Measurements from ENCODE around the gene PARN. TPM values are rescaled to one million over a fixed set of nuclear protein-coding genes. Genes with fewer than 3 reads are reported as not detected.
"Not testable (repeated sequence)": the region's sequence is repeated elsewhere in the genome, so short reads cannot be mapped to it uniquely, and the experiment has no call there.

Gene PARN
- total and polyA plus RNA-seq, 3 donors from 2014 or later = 43.5 to 67.2 (median 47.6) TPM

- Histone ChIP-seq H3K27ac (no peak overlapping the region), H3K27me3 (no peaks in the 10 kb centered on the region), H3K4me3 (no peak overlapping the region), H3K4me1 (no peaks in the 10 kb centered on the region), H3K9me3 (no peaks in the 10 kb centered on the region), H3K36me3 (ENCODE audit: low read depth, missing control alignments) (no peaks in the 10 kb centered on the region)
- intact Hi-C loops (cut with DNase I; ENCODE audit: low total_unique reads) = no loop called here
- TF ChIP-seq POLR2A (IDR thresholded peaks at IDR 0.05) = no peak
- no peak for TF ChIP-seq CTCF (IDR thresholded peaks at IDR 0.05)
- WGBS, 2 donors = 98 to 99% methylated on average over 5 of the region's 5 CpGs
- no peak for DNase-seq
Measured at GRCh38 chr16:14447783-14448182, 182.3 kb downstream of the PARN start.

- no peaks in the 10 kb centered on the region for H3K27me3 ChIP-seq
- TF ChIP-seq POLR2A (IDR thresholded peaks at IDR 0.05) (no peak), CTCF (IDR thresholded peaks at IDR 0.05) (no peak)
- intact Hi-C loops (cut with DNase I; ENCODE audit: low total_unique reads) = no loop called here
- no peak overlapping the region for H3K27ac ChIP-seq
- no peaks in the 10 kb centered on the region for H3K4me1 ChIP-seq
- 91 to 93% methylated on average over 5 of the region's 5 CpGs for WGBS, 2 donors
- H3K36me3 ChIP-seq (ENCODE audit: low read depth, missing control alignments) = no peaks in the 10 kb centered on the region
- no peak for DNase-seq
- H3K4me3 ChIP-seq = no peak overlapping the region
- no peaks in the 10 kb centered on the region for H3K9me3 ChIP-seq
Measured at GRCh38 chr16:14446796-14447195, 183.3 kb downstream of the PARN start.

- H3K4me3 ChIP-seq = no peak overlapping the region
- DNase-seq = no peak
- H3K27me3 ChIP-seq = no peaks in the 10 kb centered on the region
- intact Hi-C loops (cut with DNase I; ENCODE audit: low total_unique reads) = no loop called here
- TF ChIP-seq POLR2A (IDR thresholded peaks at IDR 0.05) (no peak), CTCF (IDR thresholded peaks at IDR 0.05) (no peak)
- no peaks in the 10 kb centered on the region for H3K9me3 ChIP-seq
- no peaks in the 10 kb centered on the region for H3K36me3 ChIP-seq (ENCODE audit: low read depth, missing control alignments)
- 91 to 94% methylated on average over 9 to 12 of the region's 12 CpGs for WGBS, 2 donors
- H3K27ac ChIP-seq = no peak overlapping the region
- H3K4me1 ChIP-seq = no peaks in the 10 kb centered on the region
Measured at GRCh38 chr16:14445937-14446715, 183.9 kb downstream of the PARN start.

GRCh38 chr16:14444979-14445810, 184.9 kb downstream of the PARN start:
- Histone ChIP-seq H3K36me3 (ENCODE audit: low read depth, missing control alignments) (no peaks in the 10 kb centered on the region), H3K4me1 (no peaks in the 10 kb centered on the region), H3K9me3 (no peaks in the 10 kb centered on the region), H3K27ac (no peak overlapping the region), H3K4me3 (no peak overlapping the region), H3K27me3 (no peaks in the 10 kb centered on the region)
- intact Hi-C loops (cut with DNase I; ENCODE audit: low total_unique reads) = no loop called here
- no peak for TF ChIP-seq CTCF (IDR thresholded peaks at IDR 0.05)
- no peak for TF ChIP-seq POLR2A (IDR thresholded peaks at IDR 0.05)
- WGBS, 2 donors = 89 to 96% methylated on average over 8 of the region's 8 CpGs
- no peak for DNase-seq

- DNase-seq; H3K27me3 ChIP-seq; intact Hi-C loops (cut with DNase I; ENCODE audit: low total_unique reads); H3K9me3 ChIP-seq; H3K27ac ChIP-seq; H3K4me1 ChIP-seq; H3K4me3 ChIP-seq; H3K36me3 ChIP-seq (ENCODE audit: low read depth, missing control alignments): not testable (repeated sequence)
- WGBS, 2 donors = 89 to 90% methylated on average over 9 of the region's 9 CpGs
Measured at GRCh38 chr16:14441533-14441932, 188.5 kb downstream of the PARN start.
